Hepatocyte (in vitro differentiated cells): ENCODE results near the gene OSBPL5. TPM values are rescaled to one million over a fixed set of nuclear protein-coding genes. Genes with fewer than 3 reads are reported as not detected.

Source experiments
- DNase-seq: peaks from one replicate; pipeline ENCODE4 v3.0.0-alpha.2; 2016; ENCODE audit warnings: low spot score
- H2AFZ ChIP-seq: fragments of 200-600 bp; sonication (generic); 2 replicates; pipeline ENCODE4 v1.6.0; 2016; ENCODE audit warnings: antibody characterized with exemption, mild to moderate bottlenecking
- H3K27ac ChIP-seq: fragments of 200-600 bp; sonication (generic); 2 replicates; pipeline ENCODE4 v1.5.1; 2016; ENCODE audit warnings: mild to moderate bottlenecking
- H3K27me3 ChIP-seq: fragments of 200-600 bp; sonication (generic); 2 replicates; pipeline ENCODE4 v1.6.1; 2016
- H3K36me3 ChIP-seq: fragments of 200-600 bp; sonication (generic); replicated peaks from 2 replicates; pipeline ENCODE4 v1.5.1; 2016; ENCODE audit warnings: low read depth; ENCODE audit not compliant: insufficient read depth
- H3K4me1 ChIP-seq: fragments of 200-600 bp; sonication (generic); 2 replicates; pipeline ENCODE4 v1.5.1; 2016; ENCODE audit warnings: mild to moderate bottlenecking, moderate library complexity; ENCODE audit not compliant: insufficient read depth
- H3K4me2 ChIP-seq: fragments of 200-600 bp; sonication (generic); 2 replicates; pipeline ENCODE4 v1.6.0; 2016
- H3K4me3 ChIP-seq: fragments of 200-600 bp; sonication (generic); 2 replicates; pipeline ENCODE4 v1.5.1; 2016; ENCODE audit warnings: mild to moderate bottlenecking
- H3K79me2 ChIP-seq: fragments of 200-600 bp; sonication (generic); 2 replicates; pipeline ENCODE4 v1.6.0; 2017; ENCODE audit warnings: mild to moderate bottlenecking
- H3K9me2 ChIP-seq: fragments of 200-600 bp; sonication (generic); replicated peaks from 2 replicates; pipeline ENCODE4 v1.6.0; 2017; ENCODE audit warnings: mild to moderate bottlenecking; ENCODE audit not compliant: insufficient read depth
- H3K9me3 ChIP-seq: fragments of 200-600 bp; sonication (generic); 2 replicates; pipeline ENCODE4 v1.5.1; 2016; ENCODE audit warnings: low read depth, mild to moderate bottlenecking
- H4K20me1 ChIP-seq: fragments of 200-600 bp; sonication (generic); 2 replicates; pipeline ENCODE4 v1.6.0; 2016; ENCODE audit warnings: mild to moderate bottlenecking; ENCODE audit not compliant: insufficient read depth, poor library complexity, severe bottlenecking
- CTCF ChIP-seq: fragments of 200-600 bp; sonication (generic); IDR thresholded peaks from 2 replicates; pipeline ENCODE4 v1.5.1; 2016; ENCODE audit warnings: antibody characterized with exemption, mild to moderate bottlenecking; ENCODE audit not compliant: poor library complexity
- EZH2 ChIP-seq: fragments of 200-600 bp; sonication (generic); IDR thresholded peaks from 2 replicates; pipeline ENCODE4 v1.6.1; 2016; ENCODE audit warnings: antibody characterized with exemption, mild to moderate bottlenecking, borderline replicate concordance
- EZH2phosphoT487 ChIP-seq: fragments of 200-600 bp; sonication (generic); IDR thresholded peaks from one replicate; pipeline ENCODE4 v1.6.1; 2018; ENCODE audit warnings: antibody characterized with exemption, mild to moderate bottlenecking, low read depth, moderate library complexity; ENCODE audit not compliant: unreplicated experiment, severe bottlenecking
- WGBS: methylation state at CpG from one replicate; pipeline ENCODE4 v1.1.6; 2016; ENCODE audit warnings: low lambda C conversion rate; ENCODE audit errors: missing lambda C conversion rate; 5-methylcytosine and 5-hydroxymethylcytosine counted together
- polyA plus RNA-seq: library from polyadenylated mRNA; unstranded; fragments of >200 nt; fragmentation: Nextera tagmentation; extraction: Ambion mirVana; gene quantifications from 2 replicates; pipeline ENCODE4 v1.2.1, GENCODE V29; 2016
- total RNA-seq: library from RNA; depleted of rRNA; stranded (reverse); fragments of >200 nt; gene quantifications from 2 replicates; pipeline ENCODE4 v1.2.3, GENCODE V29; 2014

The OSBPL5 gene
- total and polyA plus RNA-seq, 2 experiments from 2014 or later, result 9.0 to 12.5 TPM

DNA sequence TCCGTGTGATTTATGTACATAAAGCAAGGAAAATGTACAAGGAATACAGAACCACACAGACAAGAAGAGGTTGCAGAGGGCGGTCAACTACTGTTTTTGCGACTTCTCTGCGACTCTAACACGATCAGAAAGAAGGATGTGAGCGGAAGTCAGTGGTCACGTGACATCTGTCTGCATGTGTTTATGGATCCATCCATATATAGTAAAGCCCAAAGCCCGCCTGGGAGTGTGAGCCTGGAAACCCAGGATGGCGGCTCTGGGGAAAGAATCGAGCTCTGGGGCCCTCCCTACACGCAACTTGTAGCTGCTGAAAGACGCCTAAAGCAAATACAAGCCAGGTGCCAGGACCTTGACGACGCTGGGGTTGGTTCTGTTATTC lies 8.8 kb downstream of the OSBPL5 start:
- no peak overlapping the region for H2AFZ ChIP-seq
- no peaks in the 10 kb centered on the region for H3K9me3 ChIP-seq
- peak overlapping the region; percentile 52 for H3K27ac ChIP-seq
- no peak overlapping the region for H3K4me3 ChIP-seq
- TF ChIP-seq EZH2phosphoT487, result no peak
- TF ChIP-seq CTCF, result no peak
- TF ChIP-seq EZH2, result no peak
- peaks cover 11% of the 10 kb centered on the region for H4K20me1 ChIP-seq
- peak; percentile 51 for DNase-seq
- no peaks in the 10 kb centered on the region for H3K36me3 ChIP-seq
- H3K79me2 ChIP-seq, result peaks cover 32% of the 10 kb centered on the region
- peaks cover 9% of the 10 kb centered on the region for H3K27me3 ChIP-seq
- peak overlapping the region; percentile 65 for H3K4me2 ChIP-seq
- no peaks in the 10 kb centered on the region for H3K9me2 ChIP-seq
- WGBS, result 63% methylated on average over 14 of the region's 14 CpGs
- H3K4me1 ChIP-seq, result peaks cover 47% of the 10 kb centered on the region

GRCh38 chr11:3155691-3156258 lies 9.3 kb downstream of the OSBPL5 start:
- Histone ChIP-seq H3K4me1 (peaks cover 47% of the 10 kb centered on the region), H3K9me2 (no peaks in the 10 kb centered on the region), H4K20me1 (peaks cover 9% of the 10 kb centered on the region), H3K4me3 (no peak overlapping the region), H3K27me3 (peaks cover 11% of the 10 kb centered on the region), H3K36me3 (no peaks in the 10 kb centered on the region), H3K79me2 (peaks cover 32% of the 10 kb centered on the region), H2AFZ (no peak overlapping the region), H3K9me3 (no peaks in the 10 kb centered on the region), H3K4me2 (peak overlapping the region; percentile 65), H3K27ac (peak overlapping the region; percentile 52)
- 55% methylated on average over 16 of the region's 16 CpGs for WGBS
- DNase-seq, result no peak
- no peak for TF ChIP-seq CTCF
- no peak for TF ChIP-seq EZH2

DNA sequence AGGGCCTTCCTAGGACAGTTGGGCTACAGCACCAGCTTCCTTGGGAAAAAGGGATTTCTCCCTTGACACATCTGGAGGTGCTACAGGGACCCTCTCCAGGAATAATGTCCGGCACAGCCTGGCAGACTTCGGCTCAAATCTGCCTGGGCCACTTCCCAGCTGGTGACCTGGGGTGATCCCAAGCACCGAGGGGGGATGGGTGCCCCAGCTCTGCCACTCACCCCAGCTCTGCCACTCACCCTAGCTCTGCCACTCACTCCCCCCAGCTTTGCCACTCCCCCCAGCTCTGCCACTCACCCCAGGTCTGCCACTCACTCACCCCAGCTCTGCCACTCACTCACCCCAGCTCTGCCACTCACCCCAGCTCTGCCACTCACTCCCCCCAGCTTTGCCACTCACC lies 9.9 kb downstream of the OSBPL5 start:
- H4K20me1 ChIP-seq, result peaks cover 9% of the 10 kb centered on the region
- no peak for TF ChIP-seq EZH2phosphoT487
- TF ChIP-seq EZH2, result no peak
- no peak for TF ChIP-seq CTCF

More for the DNA sequence above, 9.9 kb downstream of the OSBPL5 start:
- Histone ChIP-seq H3K4me1 (peaks cover 47% of the 10 kb centered on the region), H3K9me3 (no peaks in the 10 kb centered on the region), H3K4me2 (no peak overlapping the region), H3K9me2 (no peaks in the 10 kb centered on the region), H3K4me3 (no peak overlapping the region), H3K27ac (no peak overlapping the region), H3K36me3 (no peaks in the 10 kb centered on the region), H2AFZ (no peak overlapping the region), H3K27me3 (peaks cover 12% of the 10 kb centered on the region), H3K79me2 (peaks cover 32% of the 10 kb centered on the region)
- WGBS, result 90% methylated on average over 3 of the region's 3 CpGs
- DNase-seq, result no peak
